Gastrocnemius medialis (tissue), 4 donors: ENCODE measurements around the gene SPRR2E.

Source experiments
- POLR2A ChIP-seq, 2 donors: fragments of 450-650 bp; IDR thresholded peaks; one replicate each; pipeline ENCODE4 v1.6.1; 2017; ENCODE audit warnings: antibody characterized with exemption in 2 of 2, mild to moderate bottlenecking in 2 of 2, moderate library complexity in 2 of 2
- TF ChIP-seq, protein P1 (sequence below), 5 experiments: fragments of 450-650 bp in 3 of 5; fragments of 200-600 bp in 2 of 5; sonication (generic) in 2 of 5; IDR thresholded peaks in 4 of 5; conservative IDR thresholded peaks in 1 of 5; 1 replicate in 4 of 5; 2 replicates in 1 of 5; pipeline ENCODE4 v1.5.1; 2016 to 2019; ENCODE audit warnings: antibody characterized with exemption in 5 of 5, mild to moderate bottlenecking in 3 of 5, moderate library complexity in 3 of 5

DNA sequence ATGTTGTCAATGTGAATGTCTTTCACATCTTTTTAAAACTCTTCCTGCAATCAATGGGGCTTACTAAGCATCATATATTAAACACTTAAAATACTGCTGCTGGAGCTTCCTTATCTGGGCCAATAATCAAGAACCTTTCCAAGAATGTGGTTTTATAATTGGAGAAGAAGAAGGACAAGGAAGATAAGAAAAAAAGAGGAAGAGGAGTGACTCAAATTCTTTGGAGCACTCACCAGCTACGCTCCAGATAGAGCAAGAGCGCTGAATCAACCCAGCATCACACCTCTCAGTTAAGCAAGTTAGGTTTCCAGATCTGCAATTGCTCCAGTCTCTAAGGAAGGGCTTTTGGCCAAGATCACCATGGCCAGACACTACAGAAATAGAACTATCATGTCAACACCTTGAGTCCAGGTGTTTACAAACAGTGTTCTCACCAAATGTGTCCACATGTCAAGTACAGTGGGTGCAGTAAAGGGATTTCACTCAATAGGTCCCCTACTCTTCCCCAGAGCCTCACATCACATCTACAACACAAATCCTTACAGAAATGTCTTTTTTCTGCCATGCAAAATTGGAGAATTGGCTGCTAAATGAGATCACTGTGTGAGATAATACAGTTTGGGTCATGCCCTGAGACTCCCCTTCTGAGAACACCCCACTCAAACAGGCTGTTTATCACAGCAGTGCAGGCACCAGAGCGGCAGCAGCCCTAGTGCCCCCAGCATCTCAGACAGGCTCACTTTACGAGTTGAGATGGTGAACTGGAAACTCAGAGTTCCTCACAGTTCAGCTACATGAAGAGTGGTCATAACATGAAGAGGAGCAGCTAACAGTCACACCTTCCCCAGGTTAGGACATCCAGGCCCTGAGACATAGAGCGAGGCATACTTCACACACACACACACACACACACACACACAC is 21.3 kb downstream of the SPRR2E start:
- TF ChIP-seq, protein P1, sequence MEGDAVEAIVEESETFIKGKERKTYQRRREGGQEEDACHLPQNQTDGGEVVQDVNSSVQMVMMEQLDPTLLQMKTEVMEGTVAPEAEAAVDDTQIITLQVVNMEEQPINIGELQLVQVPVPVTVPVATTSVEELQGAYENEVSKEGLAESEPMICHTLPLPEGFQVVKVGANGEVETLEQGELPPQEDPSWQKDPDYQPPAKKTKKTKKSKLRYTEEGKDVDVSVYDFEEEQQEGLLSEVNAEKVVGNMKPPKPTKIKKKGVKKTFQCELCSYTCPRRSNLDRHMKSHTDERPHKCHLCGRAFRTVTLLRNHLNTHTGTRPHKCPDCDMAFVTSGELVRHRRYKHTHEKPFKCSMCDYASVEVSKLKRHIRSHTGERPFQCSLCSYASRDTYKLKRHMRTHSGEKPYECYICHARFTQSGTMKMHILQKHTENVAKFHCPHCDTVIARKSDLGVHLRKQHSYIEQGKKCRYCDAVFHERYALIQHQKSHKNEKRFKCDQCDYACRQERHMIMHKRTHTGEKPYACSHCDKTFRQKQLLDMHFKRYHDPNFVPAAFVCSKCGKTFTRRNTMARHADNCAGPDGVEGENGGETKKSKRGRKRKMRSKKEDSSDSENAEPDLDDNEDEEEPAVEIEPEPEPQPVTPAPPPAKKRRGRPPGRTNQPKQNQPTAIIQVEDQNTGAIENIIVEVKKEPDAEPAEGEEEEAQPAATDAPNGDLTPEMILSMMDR (IDR thresholded peaks at IDR 0.05 in 4 of 5, conservative IDR thresholded peaks at IDR 0.05 in 1 of 5), result no peak
- TF ChIP-seq POLR2A (IDR thresholded peaks at IDR 0.05), result no peak
